DMS 273 (cell line): ENCODE data around the gene CDK8.

ENCODE experiments used
- DNase-seq: peaks from one replicate; lab custom pipeline; 2025; ENCODE audit not compliant: unreplicated experiment; lab: John Stamatoyannopoulos, UW

CDK8 gene

GRCh38 chr13:26440111-26440510 lies 186.2 kb downstream of the CDK8 start:
- no peak for DNase-seq

- DNase-seq: no peak
These were observed 187.5 kb downstream of the CDK8 start for GRCh38 chr13:26441476-26441875.

DNA sequence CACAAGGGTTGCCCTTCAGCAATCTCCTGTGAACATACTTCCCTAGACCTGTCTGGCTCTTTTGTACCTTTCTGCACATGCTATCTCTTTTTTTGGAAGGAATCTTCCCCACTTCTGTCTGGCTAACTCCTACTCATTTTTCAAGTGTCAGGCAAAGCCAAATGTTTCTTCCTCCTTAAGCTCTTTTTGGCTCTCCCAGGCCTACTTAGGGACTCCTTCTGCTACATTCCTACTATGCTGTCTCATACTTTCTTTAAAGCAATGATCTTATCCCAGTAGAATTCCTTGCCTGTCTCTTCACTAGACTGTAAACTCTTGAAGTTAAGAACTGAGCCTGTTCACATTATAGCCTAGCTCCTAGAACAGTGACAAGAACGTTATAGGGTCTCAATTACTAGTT lies 188.6 kb downstream of the CDK8 start:
- DNase-seq: no peak

GRCh38 chr13:26445092-26445491 lies 191.2 kb downstream of the CDK8 start:
- no peak for DNase-seq

DNA sequence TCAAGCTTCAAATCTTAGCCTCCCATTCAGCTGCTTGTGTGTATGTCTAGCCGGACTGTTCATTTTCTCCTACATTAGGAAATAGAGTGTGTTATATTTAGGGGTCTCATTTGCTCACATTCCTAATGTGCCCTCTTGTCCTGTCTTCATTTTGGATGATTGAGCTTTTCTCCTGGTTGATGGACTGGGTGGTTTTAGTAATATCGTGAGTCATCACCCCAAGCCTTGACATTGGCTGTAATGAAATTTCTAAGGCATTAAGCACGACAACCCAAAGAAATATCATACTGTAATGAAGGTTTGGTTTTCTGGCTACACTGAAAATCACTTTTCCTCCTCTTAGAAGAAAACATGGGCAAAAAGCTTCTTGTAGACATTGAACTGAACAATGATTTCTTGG lies 192.8 kb downstream of the CDK8 start:
- no peak for DNase-seq

DNA sequence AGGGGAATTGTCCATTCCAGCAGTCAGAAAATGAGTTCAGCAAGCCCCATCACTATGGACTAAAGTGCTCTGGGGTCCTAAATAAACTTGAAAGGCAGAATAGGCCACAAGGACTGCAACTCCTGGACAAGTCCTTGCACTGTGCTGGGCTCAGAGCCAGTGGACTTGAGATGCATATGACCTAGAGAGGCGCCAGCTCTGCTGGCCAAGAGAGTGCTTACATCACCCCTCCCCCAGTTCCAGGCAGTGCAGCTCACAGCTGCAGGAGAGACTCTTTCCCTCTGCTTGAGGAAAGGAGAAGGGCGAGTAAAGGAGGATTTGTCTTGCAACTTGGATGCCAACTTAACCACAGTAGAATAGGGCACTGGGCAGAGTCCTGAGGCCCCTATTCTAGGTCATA lies 194.1 kb downstream of the CDK8 start:
- no peak for DNase-seq

DNA sequence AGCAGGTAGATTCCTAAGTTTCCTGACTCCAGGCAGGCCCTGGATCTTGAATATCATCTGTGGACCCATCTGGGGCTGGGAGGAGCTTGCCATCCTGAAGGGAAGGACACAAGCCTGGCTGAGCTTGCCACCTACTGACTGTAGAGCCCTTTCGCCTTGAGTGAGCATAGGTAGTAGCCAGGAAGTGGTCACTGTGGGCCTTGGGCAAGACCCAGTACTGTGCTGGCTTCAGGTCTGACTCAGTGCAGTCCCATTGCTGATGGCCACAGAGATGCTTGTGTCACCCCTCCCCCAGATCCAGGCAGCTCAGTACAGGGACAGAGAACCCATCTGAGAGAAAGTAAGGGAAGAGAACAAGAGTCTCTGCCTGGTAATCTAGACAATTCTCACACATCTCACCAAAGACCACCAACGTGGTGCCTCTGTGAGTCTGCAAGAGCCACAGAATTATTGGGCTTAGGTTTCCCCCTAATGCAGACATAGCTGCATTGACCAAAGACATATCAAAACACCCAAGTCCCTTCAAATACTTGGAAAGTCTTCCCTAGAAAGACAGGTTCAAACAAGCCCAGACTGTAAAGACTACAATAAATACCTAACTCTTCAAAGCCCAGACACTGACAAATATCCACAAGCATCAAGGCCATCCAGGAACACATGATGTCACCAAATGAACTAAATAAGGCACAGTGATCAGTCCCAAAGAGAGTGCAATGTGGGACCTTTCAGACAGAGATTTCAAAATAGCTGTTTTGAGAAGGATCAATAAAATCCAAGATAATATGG lies 195.3 kb downstream of the CDK8 start:
- DNase-seq: peak; percentile 0
